Activated naive CD8-positive, alpha-beta T cell treated with anti-CD3 and anti-CD28 coated beads for 36 hours (primary cell): ENCODE data around the gene YPEL1. TPM values are rescaled to one million over a fixed set of nuclear protein-coding genes. Genes with fewer than 3 reads are reported as not detected.
"Not testable (repeated sequence)": the region's sequence is repeated elsewhere in the genome, so short reads cannot be mapped to it uniquely, and the experiment has no call there.

ENCODE experiments used
- DNase-seq: peaks from one replicate; pipeline ENCODE4 v3.0.0; 2021
- H3K27ac Mint-ChIP-seq: one replicate; pipeline ENCODE4 v1.8.0; 2022; ENCODE audit warnings: mild to moderate bottlenecking, moderate library complexity, mixed read lengths
- H3K27me3 Mint-ChIP-seq: one replicate; pipeline ENCODE4 v1.8.0; 2022; ENCODE audit warnings: mild to moderate bottlenecking, mixed read lengths
- H3K36me3 Mint-ChIP-seq: one replicate; pipeline ENCODE4 v1.8.0; 2021; ENCODE audit warnings: mild to moderate bottlenecking, mixed read lengths
- H3K4me1 Mint-ChIP-seq: one replicate; pipeline ENCODE4 v1.8.0; 2021; ENCODE audit warnings: mixed read lengths
- H3K4me3 Mint-ChIP-seq: one replicate; pipeline ENCODE4 v1.8.0; 2022; ENCODE audit warnings: mild to moderate bottlenecking, moderate library complexity, mixed read lengths
- H3K9me3 Mint-ChIP-seq: one replicate; pipeline ENCODE4 v1.8.0; 2022; ENCODE audit warnings: mixed read lengths
- total RNA-seq, 2 experiments: library from RNA; stranded (reverse); gene quantifications; one replicate each; pipeline ENCODE4 v1.2.3, GENCODE V29; 2021

The YPEL1 gene
- total RNA-seq, 2 experiments from 2014 or later, result 0.60 to 0.72 TPM

DNA sequence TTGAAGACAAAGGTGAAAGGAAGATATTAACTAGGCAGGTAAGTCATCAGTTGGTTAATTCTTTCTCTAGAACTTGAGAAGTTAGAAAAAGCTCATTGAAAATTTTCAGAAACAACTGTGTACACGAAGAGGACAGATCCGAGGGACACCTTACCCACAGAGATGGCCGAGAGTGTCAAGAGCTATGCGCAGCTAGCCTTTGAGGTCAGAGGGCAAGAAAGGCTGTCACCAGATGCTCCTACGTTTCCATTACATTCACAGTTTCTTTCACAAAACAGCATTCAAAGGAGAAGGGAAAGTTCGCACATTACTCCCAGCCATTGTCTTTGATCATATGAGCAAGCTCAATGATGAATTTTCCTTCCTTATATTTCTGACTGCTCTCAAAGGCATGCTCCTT lies 34.8 kb downstream of the YPEL1 start:
- DNase-seq, result no peak
- no peaks in the 10 kb centered on the region for H3K9me3 Mint-ChIP-seq
- no peaks in the 10 kb centered on the region for H3K36me3 Mint-ChIP-seq
- H3K4me1 Mint-ChIP-seq, result peaks cover 6% of the 10 kb centered on the region
- H3K4me3 Mint-ChIP-seq, result no peak overlapping the region
- no peaks in the 10 kb centered on the region for H3K27me3 Mint-ChIP-seq
- H3K27ac Mint-ChIP-seq, result peak overlapping the region; percentile 11

DNA sequence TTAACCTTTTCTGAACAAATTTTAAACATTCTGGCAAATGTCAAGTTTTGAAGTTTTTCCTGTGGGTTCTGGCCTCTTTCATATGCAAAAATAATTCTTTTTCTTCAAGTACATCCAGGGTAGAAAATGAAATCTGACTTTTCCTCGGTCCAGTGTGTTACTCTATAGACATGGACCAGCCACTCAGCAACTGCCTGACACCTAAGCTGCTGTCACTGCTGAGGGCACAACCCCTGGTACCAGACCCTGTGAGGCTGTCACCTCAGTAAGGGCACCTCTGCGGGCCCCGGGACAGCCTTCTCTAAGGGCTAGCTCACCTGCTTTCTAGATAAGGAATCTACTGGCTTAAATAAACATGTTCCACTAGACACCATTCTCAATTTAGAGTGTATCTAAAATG lies 36.0 kb downstream of the YPEL1 start:
- Mint-ChIP-seq H3K27me3 (no peaks in the 10 kb centered on the region), H3K4me1 (peaks cover 6% of the 10 kb centered on the region), H3K4me3 (no peak overlapping the region), H3K9me3 (no peaks in the 10 kb centered on the region), H3K36me3 (peaks cover 3% of the 10 kb centered on the region), H3K27ac (peak overlapping the region; percentile 5)
- no peak for DNase-seq

DNA sequence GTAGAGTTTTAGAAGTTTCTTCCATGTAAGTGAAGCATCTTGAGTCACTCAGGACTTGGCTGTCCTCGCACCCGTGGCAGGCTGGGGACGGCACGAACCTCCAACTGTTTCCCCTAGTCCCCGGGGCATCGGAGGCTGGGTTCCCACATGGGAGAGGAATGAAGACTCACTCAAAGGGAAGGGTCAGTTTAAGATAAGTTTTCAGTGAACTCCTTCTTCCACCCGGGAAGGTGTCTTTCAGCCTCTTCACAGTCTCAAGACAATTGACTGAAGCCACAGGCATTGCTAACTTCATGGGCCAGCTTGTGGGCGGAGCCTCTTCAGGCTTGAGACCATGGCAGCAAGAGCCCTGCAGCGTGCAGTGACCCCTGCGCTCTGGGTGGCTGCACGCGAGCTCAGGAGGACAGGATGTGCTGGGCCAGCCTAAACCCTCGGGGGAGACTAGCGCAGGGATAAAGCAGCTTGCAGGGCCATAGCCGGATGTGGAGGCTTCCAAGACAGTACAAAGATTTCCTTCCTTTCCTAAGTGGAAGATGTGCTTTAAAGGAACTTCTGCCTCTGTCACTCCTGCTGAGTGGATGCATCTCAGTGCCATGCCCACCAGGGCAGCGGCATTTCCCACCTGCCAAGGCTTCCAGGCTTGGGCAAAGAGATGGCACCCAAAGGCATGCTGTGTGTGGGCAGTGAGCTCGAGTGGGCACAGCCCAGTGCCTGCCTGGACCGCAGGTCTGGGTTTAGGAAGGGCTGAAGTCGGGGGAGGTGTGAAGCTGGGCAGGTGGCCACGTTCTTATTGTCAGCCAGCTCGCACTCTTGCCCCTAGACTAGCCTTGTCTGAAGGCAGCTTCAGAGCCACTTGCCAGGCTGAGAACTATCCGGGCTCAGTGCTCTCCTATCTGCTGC lies 36.9 kb downstream of the YPEL1 start:
- DNase-seq, result no peak
- Mint-ChIP-seq H3K36me3 (peaks cover 3% of the 10 kb centered on the region), H3K27me3 (no peaks in the 10 kb centered on the region), H3K4me3 (no peak overlapping the region), H3K9me3 (no peaks in the 10 kb centered on the region), H3K27ac (no peak overlapping the region), H3K4me1 (peaks cover 6% of the 10 kb centered on the region)

DNA sequence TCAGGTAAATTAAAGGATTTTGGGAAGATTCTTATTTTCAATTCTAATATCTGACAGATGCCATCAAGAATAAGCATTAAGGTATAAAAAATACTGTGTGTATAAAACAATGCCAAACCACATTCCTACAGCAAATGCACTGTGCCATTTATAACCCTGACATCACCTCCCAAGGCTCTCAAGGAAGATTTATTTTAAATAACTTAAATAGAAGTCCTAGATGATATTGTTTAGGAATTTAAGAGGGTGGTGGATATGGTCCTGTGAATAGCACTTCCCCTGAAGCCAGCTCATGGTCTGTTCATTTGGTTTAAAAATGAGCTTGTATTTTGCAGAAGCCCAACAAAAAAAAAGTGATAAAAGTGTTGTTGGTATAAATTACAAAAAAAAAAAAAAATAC lies 37.7 kb downstream of the YPEL1 start:
- no peak for DNase-seq
- Mint-ChIP-seq H3K4me1 (peaks cover 6% of the 10 kb centered on the region), H3K27me3 (no peaks in the 10 kb centered on the region), H3K4me3 (no peak overlapping the region), H3K36me3 (peaks cover 3% of the 10 kb centered on the region), H3K27ac (no peak overlapping the region), H3K9me3 (no peaks in the 10 kb centered on the region)

DNA sequence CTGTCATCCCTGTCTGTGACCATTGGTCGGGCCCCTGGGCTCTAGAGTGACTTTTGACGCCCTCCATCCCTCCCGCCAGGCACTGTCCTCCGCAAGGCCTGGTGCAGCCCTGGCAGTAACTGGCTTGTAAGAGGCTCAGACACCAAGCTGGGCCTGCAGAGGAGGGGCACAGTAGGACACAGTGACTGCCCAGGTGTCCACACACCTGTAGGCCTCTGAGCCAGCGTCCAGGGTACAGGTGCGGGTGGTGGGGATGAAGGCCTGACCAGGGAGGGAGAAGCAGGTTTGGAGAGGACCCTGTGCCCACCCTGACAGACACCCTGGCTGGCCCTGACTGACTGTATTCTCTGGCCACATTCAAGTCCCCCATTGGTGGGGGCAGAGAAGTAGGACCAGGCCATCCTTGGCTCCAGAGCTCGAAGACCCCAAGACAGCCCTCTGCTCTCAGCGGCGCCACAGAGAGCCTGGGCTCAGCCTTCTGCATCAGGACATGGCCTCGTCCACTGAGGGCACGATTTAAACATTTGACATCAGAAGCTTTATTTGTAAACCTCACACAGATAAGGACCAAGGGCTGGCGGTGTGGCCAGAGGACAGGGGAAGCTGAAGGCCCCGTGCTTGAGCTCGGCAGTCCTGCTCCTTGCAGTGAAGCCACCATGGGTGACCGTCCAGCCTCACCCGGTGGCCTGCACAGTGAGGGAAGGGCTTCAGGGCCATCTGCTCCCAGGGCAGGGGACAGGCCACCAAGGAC lies 38.4 kb downstream of the YPEL1 start:
- Mint-ChIP-seq H3K36me3 (peaks cover 3% of the 10 kb centered on the region), H3K27ac (no peak overlapping the region), H3K27me3 (no peaks in the 10 kb centered on the region), H3K4me1 (peaks cover 6% of the 10 kb centered on the region), H3K4me3 (no peak overlapping the region), H3K9me3 (no peaks in the 10 kb centered on the region)
- no peak for DNase-seq

DNA sequence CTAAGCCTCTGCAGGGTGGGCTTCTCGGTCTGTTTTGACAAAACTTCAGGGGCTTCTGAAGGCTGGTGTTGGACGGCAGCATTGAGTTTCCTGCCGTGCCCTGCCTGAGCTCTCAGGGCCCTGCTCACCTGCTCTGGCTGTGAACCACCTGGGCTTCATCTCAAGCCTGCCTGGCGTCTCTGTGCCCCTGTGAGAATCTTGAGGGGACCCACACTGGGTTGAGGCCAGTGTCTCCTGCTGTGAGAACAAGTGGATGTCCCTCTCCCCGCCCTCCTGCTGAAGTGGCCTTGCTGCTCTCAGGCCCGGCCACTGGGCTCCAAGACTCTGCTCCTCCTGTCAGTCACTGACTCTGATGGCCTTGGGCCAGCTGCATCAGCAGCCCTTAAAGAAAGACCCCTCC lies 39.5 kb downstream of the YPEL1 start:
- Mint-ChIP-seq H3K9me3 (no peaks in the 10 kb centered on the region), H3K4me1 (peaks cover 7% of the 10 kb centered on the region), H3K27me3 (no peaks in the 10 kb centered on the region), H3K36me3 (peaks cover 5% of the 10 kb centered on the region), H3K4me3 (no peak overlapping the region), H3K27ac (no peak overlapping the region)
- DNase-seq, result no peak

DNA sequence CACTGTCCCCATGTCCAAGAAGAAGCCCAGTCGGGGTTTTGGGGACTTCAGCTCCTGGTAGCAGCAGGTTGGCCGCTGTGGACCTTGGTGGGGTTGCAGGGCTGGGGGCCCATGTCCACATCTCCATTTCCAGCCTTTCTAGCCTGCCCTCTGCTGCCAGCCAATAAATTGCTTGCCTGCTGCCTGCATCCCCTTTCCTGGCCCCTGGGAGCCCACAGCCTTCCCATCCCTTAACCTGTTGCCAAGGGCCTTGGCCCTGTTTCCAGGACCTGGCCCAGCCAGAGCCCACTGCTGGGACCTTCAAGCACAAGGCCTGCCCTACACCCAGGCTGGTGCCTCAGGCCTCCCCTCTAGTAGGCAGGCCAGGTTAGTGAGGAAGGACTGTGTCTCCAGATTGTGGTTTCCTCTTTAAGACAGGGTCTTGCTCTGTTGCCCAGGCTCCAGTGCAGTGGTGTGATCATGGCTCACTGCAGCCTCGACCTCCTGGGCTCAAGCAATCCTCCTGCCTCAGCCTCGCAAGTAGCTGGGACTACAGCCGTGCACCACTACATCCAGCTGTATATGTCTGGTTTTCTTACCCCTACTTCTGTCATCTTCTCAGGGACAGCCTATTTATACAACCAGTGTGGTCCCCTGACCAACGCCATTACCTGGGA lies 40.0 kb downstream of the YPEL1 start:
- Mint-ChIP-seq H3K4me3 (no peak overlapping the region), H3K36me3 (peaks cover 6% of the 10 kb centered on the region), H3K9me3 (no peaks in the 10 kb centered on the region), H3K27ac (no peak overlapping the region), H3K4me1 (peaks cover 8% of the 10 kb centered on the region), H3K27me3 (no peaks in the 10 kb centered on the region)
- no peak for DNase-seq

DNA sequence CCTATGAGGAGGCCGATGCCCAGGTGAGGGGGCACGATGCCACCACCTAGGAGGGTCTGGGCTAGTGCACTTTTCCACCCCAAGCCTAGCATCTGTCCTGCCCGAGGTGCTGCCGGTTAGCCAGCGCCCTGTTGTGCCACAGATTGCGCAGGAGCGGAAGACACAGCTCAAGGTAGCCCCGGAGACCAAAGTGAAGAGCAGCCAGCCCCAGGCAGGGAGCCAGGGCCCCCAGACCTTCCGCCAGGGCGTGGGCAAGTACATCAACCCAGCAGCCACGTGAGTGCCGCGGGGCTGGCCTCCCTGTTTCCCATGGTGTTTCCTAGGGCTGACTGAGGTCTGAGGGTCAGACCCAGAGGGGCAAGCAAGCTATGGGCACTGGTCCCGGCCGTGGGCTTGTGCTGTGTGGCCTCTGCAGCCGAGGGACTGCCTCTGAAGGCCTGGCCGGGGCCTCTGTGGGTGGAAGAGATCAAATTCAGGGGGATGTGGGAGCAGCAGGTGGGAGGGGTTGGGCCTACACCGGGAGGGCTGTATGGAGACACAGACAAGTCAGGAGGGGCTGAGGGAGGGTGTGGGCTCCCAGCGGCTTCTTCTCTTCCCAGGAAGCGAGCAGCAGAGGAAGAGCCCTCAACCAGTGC lies 40.7 kb downstream of the YPEL1 start:
- Mint-ChIP-seq H3K9me3 (no peaks in the 10 kb centered on the region), H3K36me3 (peaks cover 8% of the 10 kb centered on the region), H3K27ac (peak overlapping the region; percentile 54), H3K27me3 (no peaks in the 10 kb centered on the region), H3K4me3 (no peak overlapping the region), H3K4me1 (peaks cover 14% of the 10 kb centered on the region)
- DNase-seq, result no peak

DNA sequence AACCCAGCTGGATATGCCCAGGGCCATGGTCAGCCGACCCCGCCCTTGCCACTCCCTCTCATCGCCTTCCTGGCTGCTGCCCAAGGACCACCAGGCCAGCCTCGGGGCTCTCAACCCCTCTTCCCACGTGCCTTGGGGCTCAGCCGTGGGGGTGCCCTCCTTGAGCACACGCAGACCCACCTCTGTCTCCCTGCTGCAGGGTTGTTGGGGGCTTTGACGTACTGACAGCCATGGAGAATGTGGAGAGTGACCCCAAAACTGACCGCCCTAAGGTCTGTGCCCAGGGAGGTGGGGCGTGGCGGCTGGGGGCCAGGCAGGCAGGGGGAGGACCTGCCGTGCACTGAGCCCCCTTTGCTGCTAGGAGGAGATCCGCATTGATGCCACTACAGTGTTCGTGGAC lies 41.2 kb downstream of the YPEL1 start:
- DNase-seq, result no peak
- peaks cover 13% of the 10 kb centered on the region for H3K36me3 Mint-ChIP-seq
- H3K4me3 Mint-ChIP-seq, result no peak overlapping the region

DNA sequence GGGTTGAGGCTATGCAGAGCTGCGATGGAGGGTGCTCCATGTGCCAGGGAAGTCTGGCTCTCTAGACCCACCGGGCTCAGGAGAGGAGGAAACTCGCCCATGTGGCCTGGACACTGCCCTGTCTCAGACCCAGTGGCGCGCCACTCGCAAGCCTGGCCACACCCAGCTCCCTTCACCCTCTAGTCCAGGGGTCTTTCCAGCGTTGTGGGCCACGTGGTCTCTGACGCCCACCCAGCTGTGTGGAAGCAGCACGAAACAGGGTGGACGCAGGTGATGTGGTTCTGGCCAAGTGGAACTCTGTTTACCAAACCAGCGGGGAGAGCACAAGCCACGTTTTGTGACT lies 41.6 kb downstream of the YPEL1 start:
- Mint-ChIP-seq H3K36me3 (peaks cover 14% of the 10 kb centered on the region), H3K27me3 (no peaks in the 10 kb centered on the region), H3K4me3 (no peak overlapping the region), H3K4me1 (peaks cover 22% of the 10 kb centered on the region), H3K27ac (no peak overlapping the region), H3K9me3 (no peaks in the 10 kb centered on the region)
- no peak for DNase-seq

More for the DNA sequence above, 41.2 kb downstream of the YPEL1 start:
- Mint-ChIP-seq H3K9me3 (no peaks in the 10 kb centered on the region), H3K4me1 (peaks cover 18% of the 10 kb centered on the region), H3K27ac (no peak overlapping the region), H3K27me3 (no peaks in the 10 kb centered on the region)

DNA sequence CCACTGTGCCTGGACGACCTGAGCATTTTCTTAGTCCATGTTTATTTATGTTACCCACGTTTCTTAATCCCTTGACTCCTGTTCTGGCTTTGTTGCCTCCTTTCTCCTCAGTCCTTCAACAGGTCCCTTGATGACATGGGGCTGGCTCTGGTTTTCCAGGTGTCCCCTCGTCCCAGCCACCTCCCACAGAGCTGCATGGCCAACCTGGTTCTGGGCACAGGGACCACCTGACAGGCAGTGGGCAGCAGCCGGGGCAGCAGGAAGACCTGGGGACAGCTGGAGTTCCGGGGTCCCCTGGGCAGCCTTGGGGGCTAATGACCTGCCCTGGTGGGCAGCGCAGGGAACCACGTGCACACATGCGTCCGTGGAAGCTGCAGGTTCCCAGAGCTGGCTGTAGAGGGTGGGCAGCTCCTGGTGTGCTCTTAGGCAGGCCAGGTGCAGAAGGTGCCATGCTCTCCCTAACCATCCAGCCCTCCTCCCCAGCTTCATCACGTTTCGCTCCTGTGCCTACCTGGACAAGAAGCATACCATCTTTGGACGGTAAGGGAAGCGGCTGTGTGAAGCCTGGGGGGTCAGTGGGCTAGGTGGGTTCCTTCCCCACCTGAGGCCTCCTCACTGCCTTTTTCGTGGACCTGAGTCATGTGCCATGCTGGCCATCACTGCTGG lies 42.1 kb downstream of the YPEL1 start:
- peaks cover 24% of the 10 kb centered on the region for H3K4me1 Mint-ChIP-seq
- no peak overlapping the region for H3K27ac Mint-ChIP-seq
- no peak overlapping the region for H3K4me3 Mint-ChIP-seq
- no peaks in the 10 kb centered on the region for H3K9me3 Mint-ChIP-seq
- no peak for DNase-seq
- peaks cover 16% of the 10 kb centered on the region for H3K36me3 Mint-ChIP-seq
- no peaks in the 10 kb centered on the region for H3K27me3 Mint-ChIP-seq

DNA sequence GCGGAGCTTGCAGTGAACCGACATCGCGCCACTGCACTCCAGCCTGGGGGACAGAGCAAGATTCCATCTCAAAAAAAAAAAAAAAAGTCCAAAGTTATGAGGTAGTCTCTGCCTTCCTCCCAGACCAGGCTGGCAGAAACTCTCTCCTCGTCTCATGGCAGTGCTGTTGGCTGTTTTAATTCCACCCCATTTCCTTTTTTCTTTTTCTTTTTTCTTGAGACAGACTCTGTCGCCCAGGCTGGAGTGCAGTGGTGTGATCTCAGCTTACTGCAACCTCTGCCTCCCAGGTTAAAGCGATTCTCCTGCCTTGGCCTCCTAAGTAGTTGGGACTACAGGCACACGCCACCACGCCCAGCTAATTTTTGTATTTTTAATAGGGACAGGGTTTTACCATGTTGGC lies 42.7 kb downstream of the YPEL1 start:
- H3K9me3 Mint-ChIP-seq, H3K4me3 Mint-ChIP-seq, H3K27ac Mint-ChIP-seq, H3K27me3 Mint-ChIP-seq, DNase-seq: not testable (repeated sequence)
- Mint-ChIP-seq H3K4me1 (peaks cover 24% of the 10 kb centered on the region), H3K36me3 (peaks cover 16% of the 10 kb centered on the region)

DNA sequence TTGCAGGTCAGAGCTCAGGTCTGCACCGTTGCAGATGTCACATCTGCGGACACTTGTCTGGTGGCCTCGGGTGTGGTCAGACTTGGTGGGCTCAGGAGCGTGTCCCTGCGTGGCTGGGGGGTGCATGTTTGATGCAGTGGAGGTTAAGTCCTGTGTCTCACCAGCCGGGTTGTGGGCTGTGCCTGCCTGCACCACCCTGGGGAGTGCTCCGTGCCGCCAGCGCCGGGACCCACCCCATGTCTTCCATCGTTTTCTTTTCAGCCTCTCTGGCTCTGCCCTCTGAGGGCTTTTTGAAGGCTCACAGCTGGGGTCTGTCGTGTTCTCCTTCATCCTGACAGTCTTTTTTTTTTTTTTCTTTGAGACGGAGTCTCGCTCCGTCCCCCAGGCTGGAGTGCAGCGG lies 43.8 kb downstream of the YPEL1 start:
- DNase-seq, result no peak
- Mint-ChIP-seq H3K4me1 (peaks cover 24% of the 10 kb centered on the region), H3K36me3 (peaks cover 16% of the 10 kb centered on the region), H3K9me3 (no peaks in the 10 kb centered on the region), H3K27ac (peak overlapping the region; percentile 29), H3K4me3 (no peak overlapping the region), H3K27me3 (no peaks in the 10 kb centered on the region)

DNA sequence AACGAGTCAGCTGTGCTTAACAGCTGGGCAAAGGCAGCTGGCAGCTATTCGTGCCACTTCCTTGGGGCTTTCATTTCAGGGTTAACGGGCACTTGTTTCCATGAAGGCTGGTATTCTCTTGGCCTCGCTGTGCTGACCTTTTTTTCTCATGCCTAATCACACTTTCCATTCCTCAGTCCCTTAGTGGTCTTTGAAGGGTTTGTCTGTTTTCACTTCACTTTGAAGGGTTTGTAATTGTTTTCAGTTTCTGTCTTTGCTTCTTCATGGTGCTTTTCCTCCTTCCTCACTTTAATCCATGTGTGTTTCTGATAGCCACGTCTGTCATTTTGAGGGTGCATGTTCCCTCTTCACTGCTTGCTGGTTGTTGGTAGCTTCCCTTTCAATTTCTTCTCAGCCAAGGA lies 45.2 kb downstream of the YPEL1 start:
- Mint-ChIP-seq H3K4me1 (peaks cover 24% of the 10 kb centered on the region), H3K27me3 (no peaks in the 10 kb centered on the region), H3K36me3 (peaks cover 16% of the 10 kb centered on the region), H3K4me3 (no peak overlapping the region), H3K9me3 (no peaks in the 10 kb centered on the region), H3K27ac (peak overlapping the region; percentile 89)
- DNase-seq, result peak; percentile 43
